HCT116 (cell line): ENCODE data around the gene RIPOR2. TPM values are rescaled to one million over a fixed set of nuclear protein-coding genes. Genes with fewer than 3 reads are reported as not detected.
"Not testable (repeated sequence)": the region's sequence is repeated elsewhere in the genome, so short reads cannot be mapped to it uniquely, and the experiment has no call there.

Experiments used
- ATAC-seq: fragments of 200-7000 bp; cut with Tn5 transposase; 2 replicates; pipeline ENCODE4 v1.9.1; 2020; ENCODE audit warnings: mild to moderate bottlenecking, moderate library complexity
- BruUV-seq: library from RNA; stranded (reverse); fragments of 400-500 nt; replicated peaks from 2 replicates; lab custom pipeline; 2021; lab: Mats Ljungman, UMichigan
- CTCF ChIA-PET: fragments of 300-600 bp; sonication (Branson Sonifier 250); formaldehyde crosslinking; loops from one replicate; lab custom pipeline; 2021; ENCODE audit warnings: antibody characterized with exemption; lab: Charles Lee
- POLR2A ChIA-PET: fragments of 300-600, 350-600 bp; sonication (Branson Sonifier 250); formaldehyde crosslinking; loops from one replicate; lab custom pipeline; 2021; ENCODE audit warnings: antibody characterized with exemption; lab: Charles Lee
- RAD21 ChIA-PET, 2 experiments: fragments of 300-600 bp; sonication (Branson Sonifier 250); formaldehyde crosslinking; loops; one replicate each; lab custom pipeline; 2023; ENCODE audit warnings: low total read pairs in 2 of 2; ENCODE audit not compliant: uncharacterized antibody in 2 of 2, unreplicated experiment in 2 of 2, low non-redundant PET in 1 of 2; lab: Charles Lee
- DNase-seq: peaks from one replicate; pipeline ENCODE4 v3.0.0-alpha.2; 2010; ENCODE audit warnings: low read depth, low spot score
- H2AFZ ChIP-seq: fragments of 200-600 bp; shearing (Covaris generic), sonication (generic); 2 replicates; pipeline ENCODE4 v1.6.1; 2017; ENCODE audit warnings: low read depth, mixed run types, mixed read lengths, antibody characterized with exemption, low read length; ENCODE audit not compliant: poor library complexity, severe bottlenecking
- H3K27ac ChIP-seq: 2 replicates; pipeline ENCODE4 v1.5.1; 2012; ENCODE audit warnings: low read depth, low read length
- H3K27me3 ChIP-seq: fragments of 200-600 bp; sonication (generic); 2 replicates; pipeline ENCODE4 v1.6.1; 2016; ENCODE audit warnings: mixed run types, low read length, mixed read lengths; ENCODE audit not compliant: insufficient read depth
- H3K36me3 ChIP-seq, 2 experiments: fragments of 200-500 bp in 1 of 2; fragments of 200-600 bp in 1 of 2; sonication (Bioruptor generic) in 1 of 2; sonication (generic) in 1 of 2; 2 replicates each; pipeline versions ENCODE4 v1.5.1 to v1.6.1; 2014 to 2016; ENCODE audit warnings: low read length in 2 of 2, inconsistent platforms in 1 of 2, mixed read lengths in 1 of 2, mixed run types in 1 of 2; ENCODE audit not compliant: insufficient read depth in 2 of 2, control insufficient read depth in 1 of 2
- H3K4me1 ChIP-seq, 2 experiments: fragments of 200-600 bp in 1 of 2; sonication (generic) in 1 of 2; 2 replicates each; pipeline versions ENCODE4 v1.5.1 to v1.6.1; 2012 to 2017; ENCODE audit warnings: low read length in 2 of 2, inconsistent platforms in 1 of 2, mild to moderate bottlenecking in 1 of 2, mixed read lengths in 1 of 2, mixed run types in 1 of 2, moderate library complexity in 1 of 2; ENCODE audit not compliant: insufficient read depth in 2 of 2, control insufficient read depth in 1 of 2
- H3K4me2 ChIP-seq: fragments of 200-600 bp; sonication (generic); 2 replicates; pipeline ENCODE4 v1.6.1; 2017; ENCODE audit warnings: mixed run types, low read length, mixed read lengths
- H3K4me3 ChIP-seq, 2 experiments: fragments of 200-600 bp in 1 of 2; sonication (generic) in 1 of 2; replicated peaks in 1 of 2; 2 replicates each; pipeline ENCODE4 v1.5.1; 2011 to 2016; ENCODE audit warnings: low read length in 2 of 2, control low read depth in 1 of 2, low read depth in 1 of 2, mild to moderate bottlenecking in 1 of 2, mixed read lengths in 1 of 2, mixed run types in 1 of 2
- H3K79me2 ChIP-seq: fragments of 200-600 bp; sonication (generic); 2 replicates; pipeline ENCODE4 v1.6.1; 2017; ENCODE audit warnings: mild to moderate bottlenecking, mixed run types, low read length, moderate library complexity, mixed read lengths; ENCODE audit not compliant: insufficient read depth
- H3K9ac ChIP-seq: fragments of 200-600 bp; sonication (generic); 2 replicates; pipeline ENCODE4 v1.6.1; 2016; ENCODE audit warnings: low read length, mixed read lengths
- H3K9me2 ChIP-seq: fragments of 200-600 bp; sonication (generic), shearing (Covaris generic); 2 replicates; pipeline ENCODE4 v1.6.1; 2017; ENCODE audit warnings: mixed run types, mild to moderate bottlenecking, moderate library complexity; ENCODE audit not compliant: insufficient read depth
- H3K9me3 ChIP-seq, 2 experiments: fragments of 200-500 bp in 1 of 2; fragments of 200-600 bp in 1 of 2; sonication (Bioruptor generic) in 1 of 2; sonication (generic) in 1 of 2; 2 replicates each; pipeline ENCODE4 v1.6.1; 2014 to 2017; ENCODE audit warnings: low read length in 2 of 2, mixed read lengths in 2 of 2, inconsistent platforms in 1 of 2, low read depth in 1 of 2, mild to moderate bottlenecking in 1 of 2, mixed run types in 1 of 2, moderate library complexity in 1 of 2; ENCODE audit not compliant: control insufficient read depth in 1 of 2, insufficient read depth in 1 of 2
- H4K20me1 ChIP-seq: fragments of 200-600 bp; sonication (generic), shearing (Covaris generic); 2 replicates; pipeline ENCODE4 v1.6.1; 2017; ENCODE audit warnings: mixed run types, mild to moderate bottlenecking, moderate library complexity; ENCODE audit not compliant: insufficient read depth
- CEBPB ChIP-seq: IDR thresholded peaks from 2 replicates; pipeline ENCODE4 v1.6.1; 2012; ENCODE audit warnings: low read depth
- CTCF ChIP-seq, 3 experiments: fragments of 200-600 bp in 1 of 3; sonication (generic) in 1 of 3; IDR thresholded peaks in 2 of 3; conservative IDR thresholded peaks in 1 of 3; 2 replicates each; pipeline ENCODE4 v1.5.1; 2012 to 2017; ENCODE audit warnings: low read depth in 2 of 3, low read length in 2 of 3, antibody characterized with exemption in 1 of 3, borderline replicate concordance in 1 of 3, control low read depth in 1 of 3, mild to moderate bottlenecking in 1 of 3, mixed read lengths in 1 of 3, mixed run types in 1 of 3, moderate library complexity in 1 of 3; ENCODE audit not compliant: insufficient read depth in 1 of 3
- EZH2 ChIP-seq: fragments of 200-600 bp; sonication (generic); IDR thresholded peaks from 2 replicates; pipeline ENCODE4 v1.6.1; 2017; ENCODE audit warnings: antibody characterized with exemption, mixed run types
- EZH2phosphoT487 ChIP-seq: fragments of 200-600 bp; IDR thresholded peaks from 2 replicates; pipeline ENCODE4 v1.6.1; 2018; ENCODE audit warnings: antibody characterized with exemption, borderline replicate concordance
- FOSL1 ChIP-seq: IDR thresholded peaks from 2 replicates; pipeline ENCODE4 v1.6.1; 2012; ENCODE audit warnings: low read depth
- SRF ChIP-seq: IDR thresholded peaks from 2 replicates; pipeline ENCODE4 v1.6.1; 2012; ENCODE audit warnings: low read depth
- TCF7L2 ChIP-seq: IDR thresholded peaks from 2 replicates; pipeline ENCODE4 v1.7.0; 2011; ENCODE audit warnings: borderline replicate concordance, inconsistent platforms; ENCODE audit not compliant: insufficient read depth, insufficient read length; ENCODE audit errors: extremely low read depth
- YY1 ChIP-seq: IDR thresholded peaks from 2 replicates; pipeline ENCODE4 v1.6.1; 2011; ENCODE audit warnings: low read length, low read depth, moderate library complexity, mild to moderate bottlenecking; ENCODE audit not compliant: insufficient replicate concordance; ENCODE audit errors: extremely low read depth
- ZNF274 ChIP-seq: fragments of 200-500 bp; sonication (Bioruptor generic); IDR thresholded peaks from 2 replicates; pipeline ENCODE4 v1.6.1; 2014; ENCODE audit warnings: mild to moderate bottlenecking, low read depth, low read length, inconsistent platforms
- intact Hi-C: fragments of 100-400 bp; cut with micrococcal nuclease; formaldehyde crosslinking; loops from 2 replicates; pipeline ENCODE4 v1.10.0; 2022
- total RNA-seq: library from RNA; stranded (reverse); gene quantifications from one replicate; pipeline ENCODE4 v1.2.1, GENCODE V29; 2021; ENCODE audit not compliant: unreplicated experiment
- TF ChIP-seq, protein P1 (sequence below): IDR thresholded peaks from 2 replicates; pipeline ENCODE4 v1.6.1; 2012; ENCODE audit warnings: low read depth
- TF ChIP-seq, protein P2 (sequence below): IDR thresholded peaks from 2 replicates; pipeline ENCODE4 v1.6.1; 2012
- TF ChIP-seq, protein P3 (sequence below): IDR thresholded peaks from 2 replicates; pipeline ENCODE4 v1.6.1; 2012

The RIPOR2 gene
- total RNA-seq, 1 experiment from 2014 or later, result 0.44 TPM

GRCh38 chr6:24927277-24927955 lies 8.3 kb downstream of the RIPOR2 start:
- intact Hi-C loops, result no loop called here
- RAD21 ChIA-PET, result no interaction called here
- no TSS peak for BruUV-seq
- H3K9me2 ChIP-seq, result no peaks in the 10 kb centered on the region
- no peak overlapping the region for H3K4me3 ChIP-seq
- no peaks in the 10 kb centered on the region for H3K4me1 ChIP-seq
- H3K27ac ChIP-seq, result no peak overlapping the region
- DNase-seq (no peak), ATAC-seq (no peak)
- H3K36me3 ChIP-seq, result no peaks in the 10 kb centered on the region
- peaks cover 4% of the 10 kb centered on the region; the same call in 1 of the 2 replicates for H3K27me3 ChIP-seq
- H3K9ac ChIP-seq, result no peak overlapping the region
- no peak overlapping the region for H3K4me2 ChIP-seq
- TF ChIP-seq EZH2 (no peak), SRF (no peak), TCF7L2 (no peak), FOSL1 (no peak), EZH2phosphoT487 (no peak), ZNF274 (no peak), YY1 (no peak), CTCF (IDR thresholded peaks at IDR 0.05 in 2 of 3, conservative IDR thresholded peaks at IDR 0.05 in 1 of 3; ENCODE audit: borderline replicate concordance in 1 of 3, insufficient read depth in 1 of 3, low read depth in 2 of 3, low read length in 2 of 3) (no peak), CEBPB (no peak)
- TF ChIP-seq, protein P1, sequence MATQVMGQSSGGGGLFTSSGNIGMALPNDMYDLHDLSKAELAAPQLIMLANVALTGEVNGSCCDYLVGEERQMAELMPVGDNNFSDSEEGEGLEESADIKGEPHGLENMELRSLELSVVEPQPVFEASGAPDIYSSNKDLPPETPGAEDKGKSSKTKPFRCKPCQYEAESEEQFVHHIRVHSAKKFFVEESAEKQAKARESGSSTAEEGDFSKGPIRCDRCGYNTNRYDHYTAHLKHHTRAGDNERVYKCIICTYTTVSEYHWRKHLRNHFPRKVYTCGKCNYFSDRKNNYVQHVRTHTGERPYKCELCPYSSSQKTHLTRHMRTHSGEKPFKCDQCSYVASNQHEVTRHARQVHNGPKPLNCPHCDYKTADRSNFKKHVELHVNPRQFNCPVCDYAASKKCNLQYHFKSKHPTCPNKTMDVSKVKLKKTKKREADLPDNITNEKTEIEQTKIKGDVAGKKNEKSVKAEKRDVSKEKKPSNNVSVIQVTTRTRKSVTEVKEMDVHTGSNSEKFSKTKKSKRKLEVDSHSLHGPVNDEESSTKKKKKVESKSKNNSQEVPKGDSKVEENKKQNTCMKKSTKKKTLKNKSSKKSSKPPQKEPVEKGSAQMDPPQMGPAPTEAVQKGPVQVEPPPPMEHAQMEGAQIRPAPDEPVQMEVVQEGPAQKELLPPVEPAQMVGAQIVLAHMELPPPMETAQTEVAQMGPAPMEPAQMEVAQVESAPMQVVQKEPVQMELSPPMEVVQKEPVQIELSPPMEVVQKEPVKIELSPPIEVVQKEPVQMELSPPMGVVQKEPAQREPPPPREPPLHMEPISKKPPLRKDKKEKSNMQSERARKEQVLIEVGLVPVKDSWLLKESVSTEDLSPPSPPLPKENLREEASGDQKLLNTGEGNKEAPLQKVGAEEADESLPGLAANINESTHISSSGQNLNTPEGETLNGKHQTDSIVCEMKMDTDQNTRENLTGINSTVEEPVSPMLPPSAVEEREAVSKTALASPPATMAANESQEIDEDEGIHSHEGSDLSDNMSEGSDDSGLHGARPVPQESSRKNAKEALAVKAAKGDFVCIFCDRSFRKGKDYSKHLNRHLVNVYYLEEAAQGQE, result no peak
- TF ChIP-seq, protein P2, sequence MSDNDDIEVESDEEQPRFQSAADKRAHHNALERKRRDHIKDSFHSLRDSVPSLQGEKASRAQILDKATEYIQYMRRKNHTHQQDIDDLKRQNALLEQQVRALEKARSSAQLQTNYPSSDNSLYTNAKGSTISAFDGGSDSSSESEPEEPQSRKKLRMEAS, result no peak
- TF ChIP-seq, protein P3, sequence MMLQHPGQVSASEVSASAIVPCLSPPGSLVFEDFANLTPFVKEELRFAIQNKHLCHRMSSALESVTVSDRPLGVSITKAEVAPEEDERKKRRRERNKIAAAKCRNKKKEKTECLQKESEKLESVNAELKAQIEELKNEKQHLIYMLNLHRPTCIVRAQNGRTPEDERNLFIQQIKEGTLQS, result no peak
- H3K79me2 ChIP-seq, result no peaks in the 10 kb centered on the region
- POLR2A ChIA-PET, result no interaction called here
- no peaks in the 10 kb centered on the region for H3K9me3 ChIP-seq
- no peak overlapping the region for H2AFZ ChIP-seq
- H4K20me1 ChIP-seq, result no peaks in the 10 kb centered on the region
- CTCF ChIA-PET, result no interaction called here

DNA sequence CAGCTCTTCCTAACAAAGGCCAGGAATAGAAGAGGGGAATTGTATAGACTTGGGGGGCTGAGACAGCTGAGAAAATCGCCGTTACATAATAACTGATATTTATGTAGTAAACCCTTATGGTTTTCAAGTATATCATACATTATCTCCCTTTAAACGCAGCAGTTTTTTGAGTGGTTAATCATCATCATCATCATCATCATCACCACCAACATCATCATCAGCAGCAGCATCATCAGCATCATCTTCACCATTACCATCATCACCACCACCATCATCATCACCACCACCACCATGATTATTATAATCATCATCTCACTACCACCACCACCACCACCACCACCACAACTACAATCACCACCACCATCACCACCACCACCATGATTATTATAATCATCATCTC lies 9.1 kb downstream of the RIPOR2 start:
- H4K20me1 ChIP-seq, BruUV-seq, H3K9ac ChIP-seq, RAD21 ChIA-PET, H3K27me3 ChIP-seq, ATAC-seq, intact Hi-C loops, H3K27ac ChIP-seq, DNase-seq, H3K36me3 ChIP-seq, H3K9me2 ChIP-seq, H2AFZ ChIP-seq, H3K4me2 ChIP-seq, H3K79me2 ChIP-seq, POLR2A ChIA-PET, H3K4me3 ChIP-seq, H3K4me1 ChIP-seq, CTCF ChIA-PET, H3K9me3 ChIP-seq: not testable (repeated sequence)
